K562 (cell line): ENCODE results near the gene YAP1.

Experiments
- BHLHE40 ChIP-seq: IDR thresholded peaks from 2 replicates; pipeline ENCODE4 v1.6.1; 2011; ENCODE audit warnings: low read length, improper control_type of control experiment
- CTCF ChIP-seq, 3 experiments: IDR thresholded peaks in 2 of 3; conservative IDR thresholded peaks in 1 of 3; 2 replicates each; pipeline ENCODE4 v1.5.1; 2011 to 2012; ENCODE audit warnings: low read length in 3 of 3, mild to moderate bottlenecking in 3 of 3, control low read depth in 2 of 3, improper control_type of control experiment in 1 of 3, inconsistent platforms in 1 of 3, low read depth in 1 of 3, mixed read lengths in 1 of 3, moderate library complexity in 1 of 3; ENCODE audit not compliant: insufficient read depth in 2 of 3
- HOMEZ ChIP-seq: fragments of 250-450 bp; sonication (Bioruptor Pico); IDR thresholded peaks from 2 replicates; pipeline ENCODE4 v1.4.0; 2020; ENCODE audit warnings: mild to moderate bottlenecking, moderate library complexity
- JUN ChIP-seq, 2 experiments: sonication (generic) in 1 of 2; formaldehyde crosslinking in 1 of 2; IDR thresholded peaks; 2 replicates each; pipeline versions ENCODE4 v1.6.1 to v1.8.0; 2012 to 2022; ENCODE audit warnings: borderline replicate concordance in 2 of 2, mild to moderate bottlenecking in 2 of 2, improper control_type of control experiment in 1 of 2, low read depth in 1 of 2, low read length in 1 of 2, missing genetic modification reagents in 1 of 2
- POLR2A ChIP-seq: fragments of 450-650 bp; conservative IDR thresholded peaks from 2 replicates; pipeline ENCODE4 v1.6.1; 2016
- POLR2AphosphoS5 ChIP-seq: IDR thresholded peaks from 2 replicates; pipeline ENCODE4 v1.6.1; 2011; ENCODE audit warnings: mild to moderate bottlenecking, low read depth, low read length, moderate library complexity; ENCODE audit not compliant: control insufficient read depth, insufficient read depth
- RBM22 ChIP-seq: fragments of 200-400 bp; formaldehyde crosslinking; IDR thresholded peaks from 2 replicates; pipeline ENCODE4 v1.6.1; 2018; ENCODE audit warnings: low read length, low read depth; ENCODE audit not compliant: poor library complexity, severe bottlenecking
- SP1 ChIP-seq: sonication (generic); formaldehyde crosslinking; IDR thresholded peaks from 2 replicates; pipeline ENCODE4 v1.8.1; 2022; ENCODE audit warnings: mild to moderate bottlenecking, missing genetic modification reagents
- TFAM ChIP-seq: fragments of 250-450 bp; sonication (Bioruptor Pico); conservative IDR thresholded peaks from 2 replicates; pipeline ENCODE4 v1.5.0; 2021; ENCODE audit warnings: mild to moderate bottlenecking, moderate library complexity
- ZNF121 ChIP-seq: sonication (generic); formaldehyde crosslinking; conservative IDR thresholded peaks from 2 replicates; pipeline ENCODE4 v1.8.0; 2022; ENCODE audit warnings: missing genetic modification reagents
- ZNF3 ChIP-seq: fragments of 250-450 bp; sonication (Bioruptor Pico); IDR thresholded peaks from 2 replicates; pipeline ENCODE4 v1.5.0; 2021; ENCODE audit warnings: mild to moderate bottlenecking, moderate library complexity
- ZNF584 ChIP-seq: fragments of 200-800 bp; sonication (Bioruptor generic); IDR thresholded peaks from 2 replicates; pipeline ENCODE4 v1.6.1; 2016; ENCODE audit warnings: low read depth, mild to moderate bottlenecking, missing genetic modification characterization, missing compliant biosample characterization
- ZNF655 ChIP-seq: fragments of 250-450 bp; sonication (Bioruptor Pico); IDR thresholded peaks from 2 replicates; pipeline ENCODE4 v1.5.0; 2021

GRCh38 chr11:102062106-102062505 is 48.1 kb upstream of the YAP1 start:
- TF ChIP-seq HOMEZ (CRISPR knock-in tag): no peak
- no peak for TF ChIP-seq ZNF584 (CRISPR knock-in tag)
- no peak for TF ChIP-seq ZNF121 (CRISPR knock-in tag)
- no peak for TF ChIP-seq CTCF (IDR thresholded peaks at IDR 0.05 in 2 of 3, conservative IDR thresholded peaks at IDR 0.05 in 1 of 3; ENCODE audit: insufficient read depth in 2 of 3, low read depth in 1 of 3, low read length in 3 of 3)
- no peak for TF ChIP-seq RBM22
- TF ChIP-seq SP1 (CRISPR knock-in tag): no peak
- no peak for TF ChIP-seq POLR2AphosphoS5
- no peak for TF ChIP-seq BHLHE40
- no peak for TF ChIP-seq TFAM (CRISPR knock-in tag)
- TF ChIP-seq JUN (IDR thresholded peaks at IDR 0.05; ENCODE audit: borderline replicate concordance, low read depth, low read length): no peak
- no peak for TF ChIP-seq JUN (CRISPR knock-in tag; IDR thresholded peaks at IDR 0.05; ENCODE audit: borderline replicate concordance)
- no peak for TF ChIP-seq POLR2A
- TF ChIP-seq ZNF3: no peak
- TF ChIP-seq ZNF655: no peak
